Embryonic facial prominence (tissue), 1 donor: ENCODE data around the gene SMARCD1.
"Not testable (repeated sequence)": the region's sequence is repeated elsewhere in the genome, so short reads cannot be mapped to it uniquely, and the experiment has no call there.

Source experiments
- DNase-seq: peaks from one replicate; pipeline ENCODE4 v3.0.0-alpha.2; 2016; ENCODE audit errors: extremely low spot score

Gene SMARCD1

DNA sequence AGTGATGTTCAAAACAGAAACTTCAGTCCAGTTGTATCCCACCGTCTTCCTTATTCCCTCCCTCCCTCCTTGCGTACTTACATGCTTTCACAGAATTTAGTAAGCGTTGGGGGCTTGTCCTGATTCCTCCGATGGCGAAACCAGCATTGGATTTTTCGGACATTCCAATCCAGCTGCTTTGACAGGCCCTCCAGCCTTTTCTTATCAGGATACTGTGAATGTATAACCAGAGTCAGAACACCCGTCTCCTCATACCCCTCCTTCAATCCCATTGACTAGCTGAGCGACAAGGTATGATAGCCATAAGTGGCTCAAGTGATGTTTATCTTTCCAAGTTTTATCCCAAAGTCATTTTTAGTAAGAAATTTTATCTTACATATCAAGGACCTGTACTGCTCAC, 57.9 kb downstream of the SMARCD1 start:
- no peak for DNase-seq

DNA sequence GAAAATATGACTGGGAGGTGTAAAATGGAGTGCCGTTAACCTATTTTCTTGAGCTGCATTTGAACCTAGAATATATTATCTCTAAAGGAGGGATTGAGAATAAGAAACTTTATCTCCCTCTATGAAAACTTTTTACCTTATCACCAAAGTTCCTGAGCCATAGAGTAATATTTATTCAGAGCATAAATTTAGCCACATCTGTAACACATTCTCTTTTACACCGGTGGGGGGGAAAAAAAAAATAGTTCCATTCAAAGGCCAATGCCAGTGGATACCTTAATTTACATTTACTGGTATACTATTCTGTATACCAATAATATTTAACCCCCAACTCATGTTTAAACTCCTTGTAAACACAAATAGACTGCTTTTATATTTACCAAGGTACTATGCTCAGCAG, 60.3 kb downstream of the SMARCD1 start:
- no peak for DNase-seq

DNA sequence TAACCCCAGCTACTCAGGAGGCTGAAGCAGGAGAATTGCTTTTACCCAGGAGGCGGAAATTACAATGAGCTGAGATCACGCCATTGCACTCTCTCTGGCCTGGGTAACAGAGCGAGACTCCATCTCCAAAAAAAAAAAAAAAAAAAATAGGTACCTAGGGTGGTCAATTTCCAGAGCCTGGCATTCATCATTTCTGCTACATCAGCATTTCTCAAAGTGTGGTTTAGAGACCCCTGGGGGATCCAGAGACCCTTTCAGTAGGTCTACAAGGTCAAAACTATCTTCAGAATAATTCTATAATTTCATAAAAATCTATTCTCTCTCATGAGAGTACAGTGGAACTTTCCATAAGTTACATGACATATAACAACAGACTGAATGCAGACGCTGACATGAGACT, 62.1 kb downstream of the SMARCD1 start:
- DNase-seq: no peak

DNA sequence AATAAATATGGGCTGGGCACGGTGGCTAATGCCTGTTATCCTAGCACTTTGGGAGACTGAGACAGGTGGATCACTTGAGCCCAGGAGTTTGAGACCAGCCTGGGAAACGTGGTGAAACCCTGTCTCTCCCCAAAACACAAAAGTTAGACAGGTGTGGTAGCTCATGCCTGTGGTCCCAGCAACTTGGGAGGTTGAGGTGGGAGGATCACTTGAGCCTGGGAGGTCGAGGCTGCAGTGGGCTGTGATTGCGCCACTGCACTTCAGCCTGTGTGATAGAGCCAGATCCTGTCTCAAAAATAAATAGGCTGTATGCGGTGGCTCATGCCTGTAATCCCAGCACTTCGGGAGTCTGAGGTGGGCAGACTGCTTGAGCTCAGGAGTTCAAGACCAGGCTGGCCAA, 62.9 kb downstream of the SMARCD1 start:
- DNase-seq: not testable (repeated sequence)

DNA sequence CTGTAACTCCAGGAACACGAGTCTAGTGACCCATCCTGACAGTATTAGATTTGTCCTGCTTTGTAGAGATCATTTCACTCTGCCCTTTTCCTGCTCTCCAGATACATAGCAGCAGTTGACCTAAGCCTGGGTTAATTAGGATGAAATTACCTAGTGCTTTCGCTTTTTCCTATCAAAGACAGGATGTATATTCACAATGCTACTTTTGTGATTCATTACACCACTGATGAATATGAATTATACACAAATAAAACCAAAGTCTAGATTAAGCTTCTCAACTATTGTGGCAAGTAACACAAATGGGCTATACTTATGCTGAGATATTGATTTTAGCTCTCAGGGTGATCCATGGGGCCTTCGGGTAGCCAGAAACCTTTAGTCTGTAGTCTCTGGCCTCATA, 64.2 kb downstream of the SMARCD1 start:
- DNase-seq: no peak
